Measurements from ENCODE around the gene TGFBR2. TPM values are rescaled to one million over a fixed set of nuclear protein-coding genes. Genes with fewer than 3 reads are reported as not detected.

TGFBR2 gene
- total RNA-seq, 4 donors from 2014 or later = 338 to 406 (median 350) TPM

DNA sequence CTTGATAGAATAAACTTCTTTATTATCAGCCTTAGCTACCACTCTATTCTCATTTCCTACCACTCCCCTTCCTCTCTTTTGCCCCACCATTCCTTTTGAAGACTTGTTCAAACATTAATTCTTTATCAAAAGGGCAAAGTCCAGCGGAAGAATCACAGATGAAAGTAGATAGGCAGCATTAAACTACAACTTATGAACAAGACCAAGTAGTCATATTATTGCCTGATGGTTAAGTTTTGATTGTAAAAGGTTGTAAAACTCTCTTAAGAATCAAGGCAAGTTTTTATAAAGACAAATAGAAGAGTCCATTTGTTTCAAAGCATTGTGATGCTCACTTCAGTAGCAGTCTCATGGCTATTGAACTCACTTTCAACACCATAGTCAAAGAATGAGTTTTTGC, 22.4 kb upstream of the TGFBR2 start:
- WGBS, 2 donors = 96 to 100% methylated on average over 1 of the region's 1 CpG
- TF ChIP-seq, protein P1, sequence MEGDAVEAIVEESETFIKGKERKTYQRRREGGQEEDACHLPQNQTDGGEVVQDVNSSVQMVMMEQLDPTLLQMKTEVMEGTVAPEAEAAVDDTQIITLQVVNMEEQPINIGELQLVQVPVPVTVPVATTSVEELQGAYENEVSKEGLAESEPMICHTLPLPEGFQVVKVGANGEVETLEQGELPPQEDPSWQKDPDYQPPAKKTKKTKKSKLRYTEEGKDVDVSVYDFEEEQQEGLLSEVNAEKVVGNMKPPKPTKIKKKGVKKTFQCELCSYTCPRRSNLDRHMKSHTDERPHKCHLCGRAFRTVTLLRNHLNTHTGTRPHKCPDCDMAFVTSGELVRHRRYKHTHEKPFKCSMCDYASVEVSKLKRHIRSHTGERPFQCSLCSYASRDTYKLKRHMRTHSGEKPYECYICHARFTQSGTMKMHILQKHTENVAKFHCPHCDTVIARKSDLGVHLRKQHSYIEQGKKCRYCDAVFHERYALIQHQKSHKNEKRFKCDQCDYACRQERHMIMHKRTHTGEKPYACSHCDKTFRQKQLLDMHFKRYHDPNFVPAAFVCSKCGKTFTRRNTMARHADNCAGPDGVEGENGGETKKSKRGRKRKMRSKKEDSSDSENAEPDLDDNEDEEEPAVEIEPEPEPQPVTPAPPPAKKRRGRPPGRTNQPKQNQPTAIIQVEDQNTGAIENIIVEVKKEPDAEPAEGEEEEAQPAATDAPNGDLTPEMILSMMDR (IDR thresholded peaks at IDR 0.05) = no peak
- TF ChIP-seq EP300 (IDR thresholded peaks at IDR 0.05) (no peak), POLR2A (IDR thresholded peaks at IDR 0.05) (no peak)
- no peaks in the 10 kb centered on the region for H3K4me1 ChIP-seq
- no peaks in the 10 kb centered on the region for H3K27me3 ChIP-seq
- H3K36me3 ChIP-seq = no peaks in the 10 kb centered on the region
- no peaks in the 10 kb centered on the region for H3K9me3 ChIP-seq
- H3K4me3 ChIP-seq = no peak overlapping the region
- H3K27ac ChIP-seq = no peak overlapping the region
- DNase-seq (ENCODE audit: low spot score in 2 of 2) = no peak

DNA sequence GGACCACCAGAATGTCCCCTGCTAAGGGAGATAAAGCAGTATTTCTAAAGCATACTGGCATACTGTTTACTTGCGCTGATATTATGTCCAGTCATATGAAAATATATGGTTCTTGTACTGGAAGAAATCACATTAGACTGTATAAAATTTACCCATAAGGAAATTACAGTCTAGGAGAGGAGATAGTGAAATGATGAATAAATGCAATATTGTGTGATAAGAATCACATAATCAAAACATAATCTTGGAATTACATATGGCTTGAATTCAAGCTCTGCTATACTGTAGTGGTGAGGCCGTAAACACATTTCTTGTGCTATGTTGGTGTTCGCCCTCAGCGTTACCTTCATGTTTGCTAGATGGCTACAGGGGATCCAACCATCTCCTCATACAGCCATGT, 20.7 kb upstream of the TGFBR2 start:
- Histone ChIP-seq H3K4me3 (no peak overlapping the region), H3K27me3 (no peaks in the 10 kb centered on the region), H3K4me1 (no peaks in the 10 kb centered on the region), H3K27ac (no peak overlapping the region), H3K9me3 (no peaks in the 10 kb centered on the region), H3K36me3 (no peaks in the 10 kb centered on the region)
- TF ChIP-seq, protein P1 (IDR thresholded peaks at IDR 0.05) = no peak
- TF ChIP-seq EP300 (IDR thresholded peaks at IDR 0.05) = no peak
- no peak for TF ChIP-seq POLR2A (IDR thresholded peaks at IDR 0.05)
- no peak for DNase-seq (ENCODE audit: low spot score in 2 of 2)
- 97% methylated on average over 4 of the region's 4 CpGs for WGBS, 2 donors

DNA sequence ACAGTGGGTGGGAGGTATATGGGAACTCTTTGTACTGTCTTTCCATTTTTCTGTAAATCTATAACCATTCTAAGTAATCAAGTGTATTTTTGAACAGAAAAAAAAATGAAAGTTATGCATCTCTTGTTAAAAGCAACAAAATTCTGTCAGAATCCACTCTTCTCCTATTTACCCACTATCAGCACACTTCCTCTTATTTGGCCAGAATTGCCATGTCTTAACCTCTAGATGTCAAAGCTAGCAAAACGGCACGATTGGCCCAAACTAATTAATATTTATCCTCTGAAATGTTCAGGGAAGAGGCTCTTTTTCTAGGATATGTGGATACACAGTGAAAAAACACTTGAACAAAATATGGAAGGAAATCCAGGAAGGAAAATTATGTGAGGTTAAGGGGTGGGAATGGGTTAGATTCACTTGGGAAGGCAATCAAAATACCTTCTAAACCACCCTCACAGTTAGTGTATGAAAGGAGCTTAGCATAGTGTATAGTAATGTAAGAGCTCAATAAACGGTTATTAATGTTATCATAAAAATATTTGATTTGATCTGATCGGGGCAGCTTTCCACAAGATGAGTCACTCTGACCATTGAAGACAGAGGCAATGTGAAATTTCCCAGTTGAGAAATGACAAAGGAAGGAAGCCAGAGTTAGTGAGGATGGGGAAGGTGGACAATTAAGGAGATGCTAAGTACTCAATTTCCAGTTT, 20.1 kb upstream of the TGFBR2 start:
- DNase-seq (ENCODE audit: low spot score in 2 of 2) = no peak
- Histone ChIP-seq H3K27me3 (no peaks in the 10 kb centered on the region), H3K27ac (no peak overlapping the region), H3K9me3 (no peaks in the 10 kb centered on the region), H3K4me3 (no peak overlapping the region), H3K4me1 (no peaks in the 10 kb centered on the region), H3K36me3 (no peaks in the 10 kb centered on the region)
- TF ChIP-seq EP300 (IDR thresholded peaks at IDR 0.05) (no peak), POLR2A (IDR thresholded peaks at IDR 0.05) (no peak)
- TF ChIP-seq, protein P1 (IDR thresholded peaks at IDR 0.05) = no peak
- 63 to 80% methylated on average over 4 of the region's 4 CpGs for WGBS, 2 donors

DNA sequence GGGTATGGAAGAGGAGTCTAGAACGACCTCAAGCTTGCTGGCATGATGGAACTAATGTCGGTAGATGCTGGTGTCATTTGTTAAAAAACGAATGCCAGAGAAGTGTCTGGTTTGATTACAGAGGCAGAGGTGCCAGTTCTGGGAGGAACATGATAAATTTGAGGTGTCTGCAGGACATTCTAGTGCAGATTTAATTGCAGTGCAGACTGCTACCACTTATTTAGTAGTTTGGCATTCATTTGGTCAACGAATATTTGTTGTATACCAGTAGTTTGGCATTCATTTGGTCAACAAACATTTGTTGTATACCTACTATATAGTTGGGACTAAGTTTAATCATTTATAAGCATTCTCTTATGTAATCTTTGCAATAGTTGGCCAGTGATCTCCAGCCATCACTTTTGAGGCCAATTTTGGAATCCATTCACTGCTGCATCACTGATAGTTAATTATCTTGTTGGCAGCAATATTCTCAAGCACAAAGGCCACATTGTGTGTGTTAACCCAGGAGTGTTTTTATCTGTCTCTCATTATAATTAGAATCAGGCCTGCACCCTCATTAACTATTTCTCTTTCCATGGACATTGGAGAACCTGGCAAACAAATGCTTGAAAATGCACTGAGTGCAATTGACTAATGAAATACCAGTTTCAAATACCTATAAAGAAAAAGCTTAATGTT, 19.5 kb upstream of the TGFBR2 start:
- no peak for TF ChIP-seq POLR2A (IDR thresholded peaks at IDR 0.05)
- TF ChIP-seq, protein P1 (IDR thresholded peaks at IDR 0.05) = no peak
- TF ChIP-seq EP300 (IDR thresholded peaks at IDR 0.05) = no peak
- WGBS, 2 donors = 88 to 89% methylated on average over 4 of the region's 4 CpGs

DNA sequence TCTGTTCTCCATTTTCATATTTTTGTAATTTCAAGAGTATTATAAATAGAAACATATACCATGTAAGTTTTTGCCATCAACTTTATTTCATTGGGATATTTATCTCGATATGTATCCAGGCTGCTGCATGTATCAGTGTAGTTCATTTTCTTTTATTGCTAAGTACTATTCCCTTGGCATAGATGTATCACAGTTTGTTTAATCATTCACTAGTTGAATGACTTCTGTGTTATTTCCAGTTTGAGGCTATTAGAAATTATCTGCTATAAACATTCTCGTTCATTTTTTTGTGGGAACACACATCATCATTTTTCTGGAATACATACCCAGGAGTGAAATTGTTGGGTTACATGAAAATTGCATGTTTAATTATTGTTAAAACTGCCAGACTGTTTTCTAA, 18.5 kb upstream of the TGFBR2 start:
- no peaks in the 10 kb centered on the region for H3K4me1 ChIP-seq
- no peak overlapping the region for H3K27ac ChIP-seq
- 74 to 86% methylated on average over 2 of the region's 2 CpGs for WGBS, 2 donors
- no peak overlapping the region for H3K4me3 ChIP-seq
- H3K36me3 ChIP-seq = no peaks in the 10 kb centered on the region
- TF ChIP-seq, protein P1 (IDR thresholded peaks at IDR 0.05) = no peak
- TF ChIP-seq EP300 (IDR thresholded peaks at IDR 0.05) = no peak
- no peak for TF ChIP-seq POLR2A (IDR thresholded peaks at IDR 0.05)
- DNase-seq (ENCODE audit: low spot score in 2 of 2) = no peak
- H3K27me3 ChIP-seq = no peaks in the 10 kb centered on the region
- H3K9me3 ChIP-seq = no peaks in the 10 kb centered on the region

More for the DNA sequence above, 19.5 kb upstream of the TGFBR2 start:
- Histone ChIP-seq H3K4me1 (no peaks in the 10 kb centered on the region), H3K9me3 (no peaks in the 10 kb centered on the region), H3K27me3 (no peaks in the 10 kb centered on the region), H3K27ac (no peak overlapping the region), H3K36me3 (no peaks in the 10 kb centered on the region), H3K4me3 (no peak overlapping the region)
- DNase-seq (ENCODE audit: low spot score in 2 of 2) = no peak
